A549 (cell line): ENCODE results near the gene SLC49A3.

Experiments used
- CTCF ChIP-seq: fragments of >200 bp; sonication (Bioruptor Twin); formaldehyde crosslinking; IDR thresholded peaks from 3 replicates; pipeline ENCODE4 v1.5.1; 2016
- ZFP36 ChIP-seq: fragments of 450-650 bp; IDR thresholded peaks from 2 replicates; pipeline ENCODE4 v1.6.1; 2014; ENCODE audit warnings: borderline replicate concordance; ENCODE audit not compliant: partially characterized antibody

- TF ChIP-seq ZFP36, result no peak
- no peak for TF ChIP-seq CTCF
Observed at GRCh38 chr4:657834-658667, 30.9 kb downstream of the SLC49A3 start.
